ENCODE data around the gene MAP3K5.
"Not testable (repeated sequence)": the region's sequence is repeated elsewhere in the genome, so short reads cannot be mapped to it uniquely, and the experiment has no call there.

DNA sequence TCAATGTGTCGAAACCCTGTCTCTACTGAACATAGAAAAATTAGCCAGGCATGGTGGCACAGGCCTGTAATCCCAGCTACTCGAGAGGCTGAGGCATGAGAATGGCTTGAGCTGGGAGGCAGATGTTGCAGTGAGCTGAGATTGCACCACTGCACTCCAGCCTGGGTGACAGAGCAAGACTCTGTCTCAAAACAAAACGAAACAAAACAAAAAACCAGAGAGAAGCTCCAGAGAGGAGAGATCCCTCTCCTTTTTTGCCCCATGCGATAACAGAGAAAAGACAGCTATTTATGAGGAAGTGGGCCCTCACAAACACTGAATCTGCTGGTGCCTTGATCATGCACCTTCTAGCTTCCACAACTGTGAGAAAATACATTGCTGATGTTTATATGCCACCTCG lies 31.5 kb downstream of the MAP3K5 start:
- TF ChIP-seq, protein P1, sequence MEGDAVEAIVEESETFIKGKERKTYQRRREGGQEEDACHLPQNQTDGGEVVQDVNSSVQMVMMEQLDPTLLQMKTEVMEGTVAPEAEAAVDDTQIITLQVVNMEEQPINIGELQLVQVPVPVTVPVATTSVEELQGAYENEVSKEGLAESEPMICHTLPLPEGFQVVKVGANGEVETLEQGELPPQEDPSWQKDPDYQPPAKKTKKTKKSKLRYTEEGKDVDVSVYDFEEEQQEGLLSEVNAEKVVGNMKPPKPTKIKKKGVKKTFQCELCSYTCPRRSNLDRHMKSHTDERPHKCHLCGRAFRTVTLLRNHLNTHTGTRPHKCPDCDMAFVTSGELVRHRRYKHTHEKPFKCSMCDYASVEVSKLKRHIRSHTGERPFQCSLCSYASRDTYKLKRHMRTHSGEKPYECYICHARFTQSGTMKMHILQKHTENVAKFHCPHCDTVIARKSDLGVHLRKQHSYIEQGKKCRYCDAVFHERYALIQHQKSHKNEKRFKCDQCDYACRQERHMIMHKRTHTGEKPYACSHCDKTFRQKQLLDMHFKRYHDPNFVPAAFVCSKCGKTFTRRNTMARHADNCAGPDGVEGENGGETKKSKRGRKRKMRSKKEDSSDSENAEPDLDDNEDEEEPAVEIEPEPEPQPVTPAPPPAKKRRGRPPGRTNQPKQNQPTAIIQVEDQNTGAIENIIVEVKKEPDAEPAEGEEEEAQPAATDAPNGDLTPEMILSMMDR (IDR thresholded peaks at IDR 0.05): not testable (repeated sequence)
- not testable (repeated sequence) for TF ChIP-seq EP300, POLR2AphosphoS5 (IDR thresholded peaks at IDR 0.05)

All from gastroesophageal sphincter (tissue), 3 donors.